CD4-positive, alpha-beta memory T cell (primary cell): ENCODE results near the gene P2RX6. TPM values are rescaled to one million over a fixed set of nuclear protein-coding genes. Genes with fewer than 3 reads are reported as not detected.

Experiments used
- CTCF ChIA-PET: fragments of 350-600 bp; sonication (Branson Sonifier 250); formaldehyde crosslinking; loops from one replicate; lab custom pipeline; 2021; ENCODE audit warnings: inconsistent platforms; ENCODE audit not compliant: partially characterized antibody; lab: Charles Lee
- POLR2A ChIA-PET: fragments of 350-600 bp; sonication (Branson Sonifier 250); formaldehyde crosslinking; loops from one replicate; lab custom pipeline; 2021; ENCODE audit not compliant: partially characterized antibody; lab: Charles Lee
- DNase-seq, 5 donors: peaks; one replicate each; pipeline versions ENCODE4 v3.0.0 to v3.0.0-alpha.2; 2020 to 2022; ENCODE audit warnings: mixed read lengths in 1 of 5
- H3K27ac ChIP-seq: one replicate; pipeline ENCODE4 v1.7.0; 2013; ENCODE audit warnings: low read depth, low read length
- H3K27me3 ChIP-seq: 2 replicates; pipeline ENCODE4 v1.7.0; 2013; ENCODE audit warnings: mild to moderate bottlenecking, low read length, moderate library complexity; ENCODE audit not compliant: insufficient read depth
- H3K36me3 ChIP-seq: 2 replicates; pipeline ENCODE4 v1.7.0; 2013; ENCODE audit warnings: mild to moderate bottlenecking, low read length, moderate library complexity; ENCODE audit not compliant: insufficient read depth
- H3K4me1 ChIP-seq: 2 replicates; pipeline ENCODE4 v1.7.0; 2013; ENCODE audit warnings: mild to moderate bottlenecking, low read length, moderate library complexity; ENCODE audit not compliant: insufficient read depth
- H3K4me3 ChIP-seq, 2 donors: one replicate each; pipeline ENCODE4 v1.7.0; 2013; ENCODE audit warnings: low read length in 2 of 2, mild to moderate bottlenecking in 1 of 2
- H3K9me3 ChIP-seq, 2 donors: one replicate each; pipeline ENCODE4 v1.7.0; 2013; ENCODE audit warnings: low read length in 2 of 2, control low read depth in 1 of 2; ENCODE audit not compliant: control insufficient read depth in 1 of 2
- H3K27ac Mint-ChIP-seq, 7 donors: one replicate each; pipeline ENCODE4 v1.8.0; 2020 to 2021; ENCODE audit warnings: mixed read lengths in 7 of 7, mild to moderate bottlenecking in 6 of 7, inconsistent platforms in 3 of 7, moderate library complexity in 3 of 7
- H3K27me3 Mint-ChIP-seq, 2 donors: one replicate each; pipeline ENCODE4 v1.8.0; 2020 to 2021; ENCODE audit warnings: mixed read lengths in 2 of 2
- H3K36me3 Mint-ChIP-seq, 2 donors: one replicate each; pipeline ENCODE4 v1.8.0; 2020 to 2021; ENCODE audit warnings: mixed read lengths in 2 of 2, inconsistent platforms in 1 of 2, mild to moderate bottlenecking in 1 of 2
- H3K4me1 Mint-ChIP-seq, 4 donors: one replicate each; pipeline ENCODE4 v1.8.0; 2020 to 2021; ENCODE audit warnings: mixed read lengths in 4 of 4, mild to moderate bottlenecking in 1 of 4
- H3K4me3 Mint-ChIP-seq, 8 donors: one replicate each; pipeline ENCODE4 v1.8.0; 2020 to 2021; ENCODE audit warnings: mixed read lengths in 8 of 8, mild to moderate bottlenecking in 7 of 8, moderate library complexity in 6 of 8, inconsistent platforms in 3 of 8
- H3K9me3 Mint-ChIP-seq, 8 donors: one replicate each; pipeline ENCODE4 v1.8.0; 2020 to 2021; ENCODE audit warnings: mixed read lengths in 8 of 8, mild to moderate bottlenecking in 5 of 8, inconsistent platforms in 3 of 8, moderate library complexity in 1 of 8
- intact Hi-C: fragments of 100-400 bp; cut with micrococcal nuclease; formaldehyde crosslinking; loops from one replicate; pipeline ENCODE4 v1.15.1; 2023
- polyA plus RNA-seq, 2 donors: library from polyadenylated mRNA; unstranded; fragments of 300-500 nt; fragmentation: Illumina TruSeq; gene quantifications; one replicate each; pipeline ENCODE4 v1.2.3, GENCODE V29; 2021
- total RNA-seq, 2 experiments: library from RNA; stranded (reverse); gene quantifications; one replicate each; pipeline ENCODE4 v1.2.3, GENCODE V29; 2021

P2RX6 gene
- total and polyA plus RNA-seq, 4 experiments from 2014 or later, result 0.19 to 1.2 (median 1.1) TPM; not detected in 1

GRCh38 chr22:20986365-20986764 lies 28.6 kb upstream of the P2RX6 start:
- Mint-ChIP-seq H3K36me3 (peaks cover 7 to 34% of the 10 kb centered on the region in 2 donors), H3K27ac (peak overlapping the region in 2 of 7 donors; percentile 3 to 52), H3K4me1 (peaks cover 17 to 27% (median 21%) of the 10 kb centered on the region in 4 donors), H3K4me3 (no peak overlapping the region), H3K9me3 (no peaks in the 10 kb centered on the region), H3K27me3 (no peaks in the 10 kb centered on the region)
- ChIA-PET CTCF (interaction anchor here (0.6 kb wide), 1 partner anchor 15 kb away, joined by 3 read pairs; no protein-coding TSS in a partner anchor), POLR2A (interaction anchor here (2.0 kb wide), 1 partner anchor 14 kb away, joined by 7 read pairs; no protein-coding TSS in a partner anchor)
- Histone ChIP-seq H3K4me3 (no peak overlapping the region), H3K27me3 (no peaks in the 10 kb centered on the region), H3K36me3 (peaks cover 9% of the 10 kb centered on the region), H3K27ac (no peak overlapping the region), H3K9me3 (no peaks in the 10 kb centered on the region), H3K4me1 (peaks cover 11% of the 10 kb centered on the region)
- DNase-seq, result no peak
- intact Hi-C loops, result no loop called here

- Histone ChIP-seq H3K9me3 (no peaks in the 10 kb centered on the region), H3K4me1 (peaks cover 8% of the 10 kb centered on the region), H3K27me3 (no peaks in the 10 kb centered on the region), H3K36me3 (peaks cover 19% of the 10 kb centered on the region), H3K4me3 (no peak overlapping the region), H3K27ac (no peak overlapping the region)
- no peak for DNase-seq
- Mint-ChIP-seq H3K27me3 (no peaks in the 10 kb centered on the region), H3K4me3 (no peak overlapping the region), H3K9me3 (no peaks in the 10 kb centered on the region), H3K27ac (no peak overlapping the region), H3K36me3 (peaks cover 7 to 30% of the 10 kb centered on the region in 2 donors), H3K4me1 (peaks cover 16 to 23% (median 16%) of the 10 kb centered on the region in 4 donors)
- intact Hi-C loops, result no loop called here
- ChIA-PET POLR2A (interaction anchor here (2.0 kb wide), 1 partner anchor 13 kb away, joined by 7 read pairs; no protein-coding TSS in a partner anchor), CTCF (no interaction called here)
Measured at GRCh38 chr22:20987375-20987774, 27.6 kb upstream of the P2RX6 start.

GRCh38 chr22:20988573-20989322 lies 26.2 kb upstream of the P2RX6 start:
- POLR2A ChIA-PET, result no interaction called here

DNA sequence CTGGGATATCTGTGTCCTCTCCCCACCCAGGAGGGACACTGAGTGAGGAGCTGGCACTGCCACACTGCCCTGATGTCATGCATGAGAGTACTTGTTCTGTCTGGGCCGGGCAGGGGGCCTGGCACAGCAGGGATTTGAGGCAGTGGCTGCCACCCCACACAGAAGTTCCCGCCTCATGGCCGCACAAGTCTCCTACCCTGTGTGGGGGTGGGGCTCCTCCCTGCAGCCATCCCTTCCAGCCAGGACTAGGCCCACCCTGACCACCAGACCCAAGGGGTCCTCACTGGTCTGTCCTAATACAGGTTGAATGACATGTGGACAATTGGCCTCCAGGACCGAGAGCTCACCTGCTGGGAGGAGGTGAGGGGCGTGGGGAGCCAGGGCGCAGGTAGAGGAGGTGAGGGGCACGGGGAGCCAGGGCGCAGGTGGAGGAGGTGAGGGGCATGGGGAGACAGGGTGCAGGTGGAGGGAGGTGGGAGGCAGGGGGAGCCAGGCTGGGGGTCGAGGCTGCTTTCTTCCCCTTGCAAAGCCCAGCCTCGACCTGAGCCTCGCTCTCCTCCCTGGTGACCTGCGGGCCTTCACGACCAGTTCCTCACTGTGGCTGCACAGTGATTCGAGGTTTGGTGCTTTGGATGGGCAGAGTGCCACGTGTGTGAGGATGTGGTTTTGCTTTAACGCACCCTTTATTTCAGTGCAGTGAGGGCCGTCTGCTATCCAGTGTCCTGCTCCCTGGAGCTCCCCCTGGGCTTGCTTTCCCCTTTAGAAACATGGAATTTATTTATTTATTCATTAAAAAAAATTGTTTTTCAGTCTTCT lies 25.4 kb upstream of the P2RX6 start:
- Histone ChIP-seq H3K27ac (no peak overlapping the region), H3K4me3 (no peak overlapping the region), H3K36me3 (peaks cover 24% of the 10 kb centered on the region), H3K27me3 (no peaks in the 10 kb centered on the region), H3K9me3 (no peaks in the 10 kb centered on the region), H3K4me1 (no peaks in the 10 kb centered on the region)
- ChIA-PET POLR2A (interaction anchor here (0.8 to 2.0 kb wide), 2 partner anchors 10 to 11 kb away, joined by 3 to 13 read pairs; no protein-coding TSS in a partner anchor), CTCF (no interaction called here)
- H3K4me3 Mint-ChIP-seq, result no peak overlapping the region
- peak overlapping the region in 1 of 7 donors; percentile 43 for H3K27ac Mint-ChIP-seq
- H3K27me3 Mint-ChIP-seq, result no peaks in the 10 kb centered on the region
- no peak for DNase-seq
- H3K4me1 Mint-ChIP-seq, result peaks cover 0 to 8% (median 5%) of the 10 kb centered on the region in 4 donors
- peaks cover 7 to 28% of the 10 kb centered on the region in 2 donors for H3K36me3 Mint-ChIP-seq
- intact Hi-C loops, result no loop called here
- H3K9me3 Mint-ChIP-seq, result no peaks in the 10 kb centered on the region

More at GRCh38 chr22:20988573-20989322, 26.2 kb upstream of the P2RX6 start:
- Histone ChIP-seq H3K4me1 (no peaks in the 10 kb centered on the region), H3K9me3 (no peaks in the 10 kb centered on the region), H3K27ac (no peak overlapping the region), H3K36me3 (peaks cover 24% of the 10 kb centered on the region), H3K27me3 (no peaks in the 10 kb centered on the region), H3K4me3 (no peak overlapping the region)
- Mint-ChIP-seq H3K27me3 (no peaks in the 10 kb centered on the region), H3K4me3 (no peak overlapping the region), H3K36me3 (peaks cover 7 to 32% of the 10 kb centered on the region in 2 donors), H3K27ac (no peak overlapping the region), H3K4me1 (peaks cover 5 to 14% (median 9%) of the 10 kb centered on the region in 4 donors), H3K9me3 (no peaks in the 10 kb centered on the region)
- CTCF ChIA-PET, result no interaction called here
- intact Hi-C loops, result no loop called here
- DNase-seq, result no peak

DNA sequence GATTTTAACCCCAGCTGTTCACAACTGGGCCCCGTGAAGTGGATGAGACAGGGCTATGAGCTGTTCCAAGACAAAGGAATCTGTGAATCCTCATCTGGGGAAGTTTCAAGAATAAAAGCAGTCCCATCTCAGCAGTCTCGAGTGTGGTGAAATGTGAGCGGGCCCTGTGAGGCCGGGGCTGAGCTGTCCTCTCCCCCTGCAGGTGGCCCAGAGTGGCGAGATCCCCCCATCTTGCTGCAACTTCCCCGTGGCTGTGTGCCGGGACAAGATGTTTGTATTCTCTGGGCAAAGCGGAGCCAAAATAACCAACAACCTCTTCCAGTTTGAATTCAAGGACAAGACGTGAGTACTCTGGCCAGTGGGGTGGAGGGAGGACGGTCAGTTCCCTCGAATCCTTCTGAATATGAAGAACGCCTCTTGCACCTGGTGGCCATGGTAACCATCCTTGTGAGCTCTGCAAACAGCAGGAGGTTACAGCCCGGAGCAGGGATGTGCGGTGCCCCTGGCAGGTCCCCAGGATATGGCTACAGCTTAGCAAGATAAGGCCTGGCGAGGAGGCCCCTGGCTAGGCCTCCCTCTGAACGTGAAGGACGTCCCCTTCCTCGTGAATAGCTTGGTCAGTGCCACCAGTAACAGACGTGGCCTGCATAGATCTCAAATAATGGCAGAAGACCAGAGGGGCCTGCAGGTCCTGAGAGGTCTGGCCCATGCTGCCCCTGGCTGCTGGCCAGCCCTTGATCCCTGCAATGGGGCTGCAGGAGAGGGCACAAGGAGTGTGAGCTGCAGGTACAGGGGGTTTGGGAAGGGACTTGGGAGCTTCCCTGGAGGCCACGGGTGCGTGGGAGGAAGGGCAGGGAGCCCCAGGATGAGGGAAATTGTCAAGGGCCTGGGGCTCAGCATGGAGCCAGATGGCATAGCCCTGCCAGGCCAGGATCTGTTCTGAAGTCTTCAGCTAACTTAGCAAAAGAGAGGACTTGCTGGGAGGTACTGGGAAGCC lies 24.5 kb upstream of the P2RX6 start:
- Histone ChIP-seq H3K9me3 (no peaks in the 10 kb centered on the region), H3K36me3 (peaks cover 21% of the 10 kb centered on the region), H3K27me3 (no peaks in the 10 kb centered on the region), H3K27ac (no peak overlapping the region), H3K4me3 (no peak overlapping the region), H3K4me1 (no peaks in the 10 kb centered on the region)
- Mint-ChIP-seq H3K4me1 (peaks cover 0 to 8% (median 5%) of the 10 kb centered on the region in 4 donors), H3K36me3 (peaks cover 7 to 31% of the 10 kb centered on the region in 2 donors), H3K27ac (peak overlapping the region in 3 of 7 donors; percentile 9 to 43 (median 30)), H3K9me3 (no peaks in the 10 kb centered on the region), H3K4me3 (no peak overlapping the region), H3K27me3 (no peaks in the 10 kb centered on the region)
- CTCF ChIA-PET, result no interaction called here
- POLR2A ChIA-PET, result interaction anchor here (0.8 to 2.0 kb wide), 3 partner anchors 9 to 11 kb away, joined by 3 to 13 read pairs (median 5); partner anchors contain the start of gene LZTR1
- no peak for DNase-seq
- intact Hi-C loops, result no loop called here

- no peak for DNase-seq
- Histone ChIP-seq H3K27ac (no peak overlapping the region), H3K4me3 (no peak overlapping the region), H3K36me3 (peaks cover 16% of the 10 kb centered on the region), H3K4me1 (no peaks in the 10 kb centered on the region), H3K9me3 (no peaks in the 10 kb centered on the region), H3K27me3 (no peaks in the 10 kb centered on the region)
- H3K36me3 Mint-ChIP-seq, result peaks cover 3 to 34% of the 10 kb centered on the region in 2 donors
- no peak overlapping the region for H3K4me3 Mint-ChIP-seq
- ChIA-PET POLR2A (interaction anchor here (1.2 to 2.0 kb wide), 2 partner anchors 9 to 10 kb away, joined by 5 to 13 read pairs; partner anchors contain the start of gene LZTR1), CTCF (no interaction called here)
- H3K27me3 Mint-ChIP-seq, result no peaks in the 10 kb centered on the region
- intact Hi-C loops, result no loop called here
- peak overlapping the region in 1 of 7 donors; percentile 9 for H3K27ac Mint-ChIP-seq
- no peaks in the 10 kb centered on the region for H3K9me3 Mint-ChIP-seq
- H3K4me1 Mint-ChIP-seq, result peaks cover 2 to 8% (median 4%) of the 10 kb centered on the region in 4 donors
Measured at GRCh38 chr22:20991252-20992055, 23.5 kb upstream of the P2RX6 start.
